Neural cell (in vitro differentiated cells): ENCODE data around the gene TM9SF2. TPM values are rescaled to one million over a fixed set of nuclear protein-coding genes. Genes with fewer than 3 reads are reported as not detected.

ENCODE experiments used
- H2AFZ ChIP-seq: fragments of 200-600, 300-800 bp; sonication (generic), shearing (Covaris generic); 2 replicates; pipeline ENCODE4 v1.6.0; 2014; ENCODE audit warnings: low read depth, mild to moderate bottlenecking, antibody characterized with exemption, low read length, moderate library complexity
- H3F3A ChIP-seq: fragments of 200-600 bp; shearing (Covaris generic); 2 replicates; pipeline ENCODE4 v1.6.1; 2016; ENCODE audit warnings: mild to moderate bottlenecking, moderate library complexity, mixed read lengths, antibody characterized with exemption, low read length; ENCODE audit not compliant: insufficient read depth, poor library complexity, severe bottlenecking
- H3K27ac ChIP-seq: fragments of 200-600, 300-800 bp; sonication (generic), shearing (Covaris generic); 2 replicates; pipeline ENCODE4 v1.5.1; 2014; ENCODE audit warnings: mild to moderate bottlenecking, low read length, moderate library complexity
- H3K27me3 ChIP-seq: fragments of 300-800, 200-600 bp; sonication (generic), shearing (Covaris generic); 2 replicates; pipeline ENCODE4 v1.6.0; 2014; ENCODE audit warnings: mild to moderate bottlenecking, low read depth, low read length, moderate library complexity; ENCODE audit not compliant: insufficient read depth
- H3K36me3 ChIP-seq: fragments of 300-800, 200-600 bp; sonication (generic), shearing (Covaris generic); 2 replicates; pipeline ENCODE4 v1.5.1; 2014; ENCODE audit warnings: mild to moderate bottlenecking, antibody characterized with exemption, low read length, moderate library complexity; ENCODE audit not compliant: insufficient read depth
- H3K4me2 ChIP-seq: fragments of 300-800, 200-600 bp; sonication (generic), shearing (Covaris generic); 2 replicates; pipeline ENCODE4 v1.6.0; 2014; ENCODE audit warnings: mild to moderate bottlenecking, low read length
- H3K4me3 ChIP-seq: fragments of 300-800, 200-600 bp; sonication (generic), shearing (Covaris generic); 2 replicates; pipeline ENCODE4 v1.5.1; 2014; ENCODE audit warnings: mild to moderate bottlenecking, low read length, moderate library complexity
- H3K79me2 ChIP-seq: fragments of 200-600 bp; shearing (Covaris generic); replicated peaks from 2 replicates; pipeline ENCODE4 v1.6.0; 2014; ENCODE audit warnings: mild to moderate bottlenecking, low read length, moderate library complexity; ENCODE audit not compliant: insufficient read depth
- H3K9ac ChIP-seq: fragments of 300-800, 200-600 bp; sonication (generic), shearing (Covaris generic); 2 replicates; pipeline ENCODE4 v1.6.1; 2016; ENCODE audit warnings: mild to moderate bottlenecking, low read length, mixed read lengths
- H3K9me2 ChIP-seq: fragments of 200-600 bp; shearing (Covaris generic); 2 replicates; pipeline ENCODE4 v1.6.1; 2016; ENCODE audit warnings: mild to moderate bottlenecking, low read length, mixed read lengths; ENCODE audit not compliant: insufficient read depth
- H3K9me3 ChIP-seq: fragments of 200-600, 300-800 bp; sonication (generic), shearing (Covaris generic); 2 replicates; pipeline ENCODE4 v1.6.1; 2016; ENCODE audit warnings: mild to moderate bottlenecking, mixed run types, low read length, moderate library complexity, mixed read lengths
- H4K20me1 ChIP-seq: fragments of 200-600 bp; shearing (Covaris generic); 2 replicates; pipeline ENCODE4 v1.6.1; 2016; ENCODE audit warnings: mild to moderate bottlenecking, mixed run types; ENCODE audit not compliant: insufficient read depth
- CTCF ChIP-seq: fragments of 450-650 bp; IDR thresholded peaks from 2 replicates; pipeline ENCODE4 v1.5.1; 2014; ENCODE audit warnings: antibody characterized with exemption, mild to moderate bottlenecking, moderate library complexity; ENCODE audit not compliant: poor library complexity, severe bottlenecking
- EP300 ChIP-seq: fragments of 450-650 bp; conservative IDR thresholded peaks from 2 replicates; pipeline ENCODE4 v1.6.1; 2014; ENCODE audit warnings: antibody characterized with exemption, mild to moderate bottlenecking, moderate library complexity; ENCODE audit not compliant: poor library complexity, severe bottlenecking
- EZH2 ChIP-seq: fragments of 200-600, 300-800 bp; shearing (Covaris generic), sonication (generic); IDR thresholded peaks from 2 replicates; pipeline ENCODE4 v1.6.1; 2014; ENCODE audit warnings: antibody characterized with exemption, low read length, borderline replicate concordance, mild to moderate bottlenecking; ENCODE audit not compliant: insufficient read depth, poor library complexity, severe bottlenecking
- MXI1 ChIP-seq: fragments of 450-650 bp; conservative IDR thresholded peaks from 2 replicates; pipeline ENCODE4 v1.6.1; 2014; ENCODE audit warnings: antibody characterized with exemption, mild to moderate bottlenecking; ENCODE audit not compliant: poor library complexity, severe bottlenecking
- POLR2AphosphoS5 ChIP-seq: IDR thresholded peaks from 2 replicates; pipeline ENCODE4 v1.6.1; 2012
- RAD21 ChIP-seq: fragments of 450-650 bp; conservative IDR thresholded peaks from 2 replicates; pipeline ENCODE4 v1.6.1; 2014; ENCODE audit warnings: antibody characterized with exemption, mild to moderate bottlenecking, moderate library complexity
- REST ChIP-seq: IDR thresholded peaks from 2 replicates; pipeline ENCODE4 v1.6.1; 2012; ENCODE audit warnings: borderline replicate concordance
- SMC3 ChIP-seq: fragments of 450-650 bp; conservative IDR thresholded peaks from 2 replicates; pipeline ENCODE4 v1.6.1; 2014; ENCODE audit warnings: antibody characterized with exemption, mild to moderate bottlenecking, moderate library complexity; ENCODE audit not compliant: poor library complexity
- TAF1 ChIP-seq: IDR thresholded peaks from 2 replicates; pipeline ENCODE4 v1.6.1; 2012; ENCODE audit warnings: low read depth
- polyA plus RNA-seq: library from polyadenylated mRNA; depleted of rRNA; stranded (reverse); fragments of >200 nt; gene quantifications from 2 replicates; pipeline ENCODE4 v1.2.3, GENCODE V29; 2014

The TM9SF2 gene
- polyA plus RNA-seq, 1 donor from 2014 or later: 128 TPM

- no peak overlapping the region for H3K9ac ChIP-seq
- H3K36me3 ChIP-seq: no peaks in the 10 kb centered on the region
- H3K27ac ChIP-seq: no peak overlapping the region
- peaks cover 5% of the 10 kb centered on the region for H4K20me1 ChIP-seq
- TF ChIP-seq MXI1 (no peak), EP300 (no peak), SMC3 (no peak), REST (no peak), RAD21 (no peak), EZH2 (no peak), TAF1 (no peak), POLR2AphosphoS5 (no peak), CTCF (no peak)
- no peaks in the 10 kb centered on the region for H3F3A ChIP-seq
- no peaks in the 10 kb centered on the region for H3K27me3 ChIP-seq
- H3K79me2 ChIP-seq: peaks cover 42% of the 10 kb centered on the region
- no peak overlapping the region for H3K4me3 ChIP-seq
- H3K4me2 ChIP-seq: no peak overlapping the region
- H3K9me3 ChIP-seq: no peaks in the 10 kb centered on the region
- no peak overlapping the region for H2AFZ ChIP-seq
- H3K9me2 ChIP-seq: no peaks in the 10 kb centered on the region
Observed at GRCh38 chr13:99516153-99516929, 15.1 kb downstream of the TM9SF2 start.

GRCh38 chr13:99517577-99517976 lies 16.3 kb downstream of the TM9SF2 start:
- Histone ChIP-seq H3K27ac (no peak overlapping the region), H3K79me2 (peaks cover 39% of the 10 kb centered on the region)

More at GRCh38 chr13:99517577-99517976, 16.3 kb downstream of the TM9SF2 start:
- no peaks in the 10 kb centered on the region for H3K36me3 ChIP-seq
- H3K4me2 ChIP-seq: no peak overlapping the region
- H4K20me1 ChIP-seq: no peaks in the 10 kb centered on the region
- no peaks in the 10 kb centered on the region for H3K27me3 ChIP-seq
- no peak overlapping the region for H3K4me3 ChIP-seq
- no peak overlapping the region for H3K9ac ChIP-seq
- H3K9me3 ChIP-seq: no peaks in the 10 kb centered on the region
- H3K9me2 ChIP-seq: no peaks in the 10 kb centered on the region
- no peak for TF ChIP-seq POLR2AphosphoS5
- TF ChIP-seq RAD21: no peak
- no peak for TF ChIP-seq REST
- no peak for TF ChIP-seq TAF1
- TF ChIP-seq SMC3: no peak
- no peak for TF ChIP-seq MXI1
- TF ChIP-seq EZH2: no peak
- TF ChIP-seq CTCF: no peak
- TF ChIP-seq EP300: no peak
- H2AFZ ChIP-seq: no peak overlapping the region
- H3F3A ChIP-seq: no peaks in the 10 kb centered on the region
